ENCODE measurements around the gene NDUFS6.

DNA sequence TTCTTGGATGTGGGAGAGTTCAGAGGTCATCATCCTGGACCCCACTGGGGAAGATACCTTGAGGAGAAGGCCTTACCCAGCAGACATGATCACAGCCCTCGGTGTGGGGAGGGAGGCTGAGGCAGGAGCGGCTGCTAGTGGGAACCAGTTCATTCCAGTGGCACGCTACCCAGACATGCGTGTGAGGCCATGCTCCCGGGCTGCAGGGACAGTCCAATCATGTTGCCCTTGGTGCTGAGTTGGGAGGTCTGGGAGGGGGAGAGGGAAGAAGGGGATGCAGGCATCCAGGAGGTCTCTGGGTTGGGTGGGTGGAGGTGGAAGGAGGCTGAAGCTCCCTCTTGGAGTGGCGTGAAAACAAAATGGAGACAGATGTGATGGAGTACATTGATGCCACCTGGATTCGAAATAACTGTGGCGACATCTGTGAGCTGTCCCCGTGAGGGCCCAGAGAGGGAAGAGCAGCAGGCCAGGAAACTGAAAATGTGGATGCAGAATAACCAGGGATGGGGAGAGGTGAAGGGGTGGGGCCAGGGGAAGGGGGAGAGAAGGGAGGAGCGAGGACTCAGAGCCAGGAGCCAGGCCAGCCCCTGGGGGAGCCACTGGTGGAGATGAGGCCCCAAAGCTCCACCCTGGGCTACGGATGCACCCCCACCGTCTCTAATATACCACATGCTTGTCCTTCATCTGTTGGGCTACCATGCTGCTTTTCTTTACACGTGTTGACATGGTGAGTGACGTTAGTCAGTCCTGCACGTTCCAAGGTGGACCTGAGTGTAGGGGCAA, 16.2 kb downstream of the NDUFS6 start:
- TF ChIP-seq, protein P1, sequence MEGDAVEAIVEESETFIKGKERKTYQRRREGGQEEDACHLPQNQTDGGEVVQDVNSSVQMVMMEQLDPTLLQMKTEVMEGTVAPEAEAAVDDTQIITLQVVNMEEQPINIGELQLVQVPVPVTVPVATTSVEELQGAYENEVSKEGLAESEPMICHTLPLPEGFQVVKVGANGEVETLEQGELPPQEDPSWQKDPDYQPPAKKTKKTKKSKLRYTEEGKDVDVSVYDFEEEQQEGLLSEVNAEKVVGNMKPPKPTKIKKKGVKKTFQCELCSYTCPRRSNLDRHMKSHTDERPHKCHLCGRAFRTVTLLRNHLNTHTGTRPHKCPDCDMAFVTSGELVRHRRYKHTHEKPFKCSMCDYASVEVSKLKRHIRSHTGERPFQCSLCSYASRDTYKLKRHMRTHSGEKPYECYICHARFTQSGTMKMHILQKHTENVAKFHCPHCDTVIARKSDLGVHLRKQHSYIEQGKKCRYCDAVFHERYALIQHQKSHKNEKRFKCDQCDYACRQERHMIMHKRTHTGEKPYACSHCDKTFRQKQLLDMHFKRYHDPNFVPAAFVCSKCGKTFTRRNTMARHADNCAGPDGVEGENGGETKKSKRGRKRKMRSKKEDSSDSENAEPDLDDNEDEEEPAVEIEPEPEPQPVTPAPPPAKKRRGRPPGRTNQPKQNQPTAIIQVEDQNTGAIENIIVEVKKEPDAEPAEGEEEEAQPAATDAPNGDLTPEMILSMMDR (conservative IDR thresholded peaks at IDR 0.05) = no peak
- no peak for TF ChIP-seq ZFX (IDR thresholded peaks at IDR 0.05)
